HEK293 (cell line): ENCODE measurements around the gene PMM1.

Experiments used
- KLF1 ChIP-seq: fragments of 450-650 bp; formaldehyde crosslinking; IDR thresholded peaks from 2 replicates; pipeline ENCODE4 v1.5.1; 2016; ENCODE audit warnings: missing biosample characterization, missing genetic modification characterization
- KLF17 ChIP-seq: fragments of 450-650 bp; formaldehyde crosslinking; IDR thresholded peaks from 2 replicates; pipeline ENCODE4 v1.5.1; 2016; ENCODE audit warnings: missing biosample characterization, missing genetic modification characterization
- KLF9 ChIP-seq: fragments of 450-650 bp; formaldehyde crosslinking; IDR thresholded peaks from 2 replicates; pipeline ENCODE4 v1.5.1; 2016; ENCODE audit warnings: missing biosample characterization, missing genetic modification characterization, low read depth
- OSR2 ChIP-seq: fragments of 450-650 bp; formaldehyde crosslinking; IDR thresholded peaks from 2 replicates; pipeline ENCODE4 v1.5.1; 2016; ENCODE audit warnings: missing biosample characterization, missing genetic modification characterization
- REST ChIP-seq: fragments of 450-650 bp; formaldehyde crosslinking; IDR thresholded peaks from 2 replicates; pipeline ENCODE4 v1.5.1; 2016; ENCODE audit warnings: missing biosample characterization, missing genetic modification characterization
- SP3 ChIP-seq: fragments of 450-650 bp; formaldehyde crosslinking; IDR thresholded peaks from 2 replicates; pipeline ENCODE4 v1.5.1; 2016; ENCODE audit warnings: missing biosample characterization, missing genetic modification characterization
- YY2 ChIP-seq: fragments of 450-650 bp; formaldehyde crosslinking; IDR thresholded peaks from 2 replicates; pipeline ENCODE4 v1.5.1; 2016; ENCODE audit warnings: missing biosample characterization, missing genetic modification characterization
- ZBTB11 ChIP-seq: fragments of 450-650 bp; formaldehyde crosslinking; conservative IDR thresholded peaks from 2 replicates; pipeline ENCODE4 v1.5.1; 2016; ENCODE audit warnings: low read depth, missing biosample characterization, missing genetic modification characterization
- ZBTB26 ChIP-seq: fragments of 450-650 bp; formaldehyde crosslinking; optimal IDR thresholded peaks from 2 replicates; pipeline ENCODE3; 2016; ENCODE audit warnings: missing biosample characterization, mild to moderate bottlenecking, missing genetic modification characterization
- ZBTB6 ChIP-seq: fragments of 450-650 bp; formaldehyde crosslinking; IDR thresholded peaks from 2 replicates; pipeline ENCODE4 v1.5.1; 2017; ENCODE audit warnings: missing biosample characterization, missing genetic modification characterization
- ZFHX2 ChIP-seq: fragments of 450-650 bp; formaldehyde crosslinking; conservative IDR thresholded peaks from 2 replicates; pipeline ENCODE4 v1.5.1; 2016; ENCODE audit warnings: missing biosample characterization, missing genetic modification characterization
- ZNF175 ChIP-seq: fragments of 450-650 bp; formaldehyde crosslinking; IDR thresholded peaks from 2 replicates; pipeline ENCODE4 v1.5.1; 2016; ENCODE audit warnings: missing biosample characterization, missing genetic modification characterization
- ZNF18 ChIP-seq: fragments of 450-650 bp; formaldehyde crosslinking; IDR thresholded peaks from 2 replicates; pipeline ENCODE4 v1.5.1; 2016; ENCODE audit warnings: missing biosample characterization, missing genetic modification characterization
- ZNF2 ChIP-seq: fragments of 450-650 bp; formaldehyde crosslinking; IDR thresholded peaks from 2 replicates; pipeline ENCODE4 v1.5.1; 2016; ENCODE audit warnings: missing biosample characterization, missing genetic modification characterization
- ZNF341 ChIP-seq: fragments of 450-650 bp; formaldehyde crosslinking; IDR thresholded peaks from 2 replicates; pipeline ENCODE4; 2016; ENCODE audit warnings: low read depth, missing biosample characterization, missing genetic modification characterization
- ZNF362 ChIP-seq: fragments of 450-650 bp; formaldehyde crosslinking; IDR thresholded peaks from 2 replicates; pipeline ENCODE4 v1.5.1; 2016; ENCODE audit warnings: missing biosample characterization, missing genetic modification characterization
- ZNF37A ChIP-seq: fragments of 450-650 bp; IDR thresholded peaks from 2 replicates; pipeline ENCODE4 v1.5.1; 2018; ENCODE audit warnings: missing biosample characterization, missing genetic modification characterization
- ZNF391 ChIP-seq: fragments of 450-650 bp; formaldehyde crosslinking; IDR thresholded peaks from 2 replicates; pipeline ENCODE4 v1.5.1; 2016; ENCODE audit warnings: low read depth, missing biosample characterization, missing genetic modification characterization, borderline replicate concordance
- ZNF621 ChIP-seq: fragments of 450-650 bp; formaldehyde crosslinking; IDR thresholded peaks from 2 replicates; pipeline ENCODE4 v1.5.1; 2017; ENCODE audit warnings: missing biosample characterization, missing genetic modification characterization
- ZSCAN30 ChIP-seq: fragments of 450-650 bp; IDR thresholded peaks from 2 replicates; pipeline ENCODE4 v1.5.1; 2018; ENCODE audit warnings: missing biosample characterization, mild to moderate bottlenecking, missing genetic modification characterization, moderate library complexity
- ZSCAN4 ChIP-seq: fragments of 450-650 bp; formaldehyde crosslinking; IDR thresholded peaks from 2 replicates; pipeline ENCODE4 v1.5.1; 2017; ENCODE audit warnings: missing biosample characterization, missing genetic modification characterization

PMM1 gene

GRCh38 chr22:41621099-41621910 lies 31.7 kb upstream of the PMM1 start, which contains the start of gene XRCC6 (continued):
- TF ChIP-seq ZNF362 (tag by site-specific recombination) = no peak
- peak; percentile 16; the same call in 1 of the 2 replicates for TF ChIP-seq ZSCAN30 (tag by site-specific recombination)
- TF ChIP-seq ZNF18 (tag by site-specific recombination) = no peak
- peak; percentile 82 for TF ChIP-seq YY2
- peak; percentile 80 for TF ChIP-seq OSR2 (tag by site-specific recombination)
- peak; percentile 44; the same call in 1 of the 2 replicates for TF ChIP-seq ZFHX2 (tag by site-specific recombination)
- TF ChIP-seq ZBTB6 (tag by site-specific recombination) = no peak
- 0 out of 2 replicates have a peak, but pooled peaks have one; percentile 54 for TF ChIP-seq ZNF391 (tag by site-specific recombination)
- peak; percentile 60; the same call in 1 of the 2 replicates for TF ChIP-seq KLF17 (tag by site-specific recombination)
- peak; percentile 94 for TF ChIP-seq ZNF2 (tag by site-specific recombination)
- peak; percentile 42; the same call in 1 of the 2 replicates for TF ChIP-seq ZBTB11 (tag by site-specific recombination)
- TF ChIP-seq ZBTB26 (tag by site-specific recombination) = peak; percentile 51
- TF ChIP-seq KLF1 (tag by site-specific recombination) = peak; percentile 49
- no peak for TF ChIP-seq ZNF37A
- TF ChIP-seq ZSCAN4 (tag by site-specific recombination) = peak; percentile 19; the same call in 1 of the 2 replicates
- peak; percentile 24; the same call in 1 of the 2 replicates for TF ChIP-seq REST (tag by site-specific recombination)
- TF ChIP-seq ZNF175 = no peak
- TF ChIP-seq ZNF341 (tag by site-specific recombination) = peak; percentile 30; the same call in 1 of the 2 replicates
- peak; percentile 90 for TF ChIP-seq SP3 (tag by site-specific recombination)
- TF ChIP-seq KLF9 = peak; percentile 86
- TF ChIP-seq ZNF621 (tag by site-specific recombination) = no peak
